SK-N-SH treated with all-trans-retinoic acid at 6 μM for 48 hours (cell line): Measurements from ENCODE around the gene CELF3.

Experiments
- ATAC-seq: fragments of 200-7000 bp; cut with Tn5 transposase; 3 replicates; pipeline ENCODE4 v1.9.1; 2020; ENCODE audit warnings: mild to moderate bottlenecking, moderate library complexity
- ARNTL ChIP-seq: fragments of 450-650 bp; formaldehyde crosslinking; IDR thresholded peaks from 2 replicates; pipeline ENCODE4 v1.5.0; 2020; ENCODE audit warnings: low read depth, mild to moderate bottlenecking, moderate library complexity, borderline replicate concordance
- BACH2 ChIP-seq: fragments of 250-450 bp; sonication (Bioruptor Pico); IDR thresholded peaks from 2 replicates; pipeline ENCODE4 v1.9.0; 2021; ENCODE audit warnings: mild to moderate bottlenecking, borderline replicate concordance
- CREB5 ChIP-seq: fragments of 250-450 bp; sonication (Bioruptor Pico); IDR thresholded peaks from 2 replicates; pipeline ENCODE4 v1.5.1; 2020; ENCODE audit warnings: low read depth, mild to moderate bottlenecking, moderate library complexity
- CSDC2 ChIP-seq: fragments of 250-450 bp; sonication (Bioruptor Pico); IDR thresholded peaks from 2 replicates; pipeline ENCODE4 v1.5.0; 2020; ENCODE audit warnings: mild to moderate bottlenecking, moderate library complexity
- CSRNP3 ChIP-seq: fragments of 250-450 bp; sonication (Bioruptor Pico); IDR thresholded peaks from 2 replicates; pipeline ENCODE4 v1.5.1; 2021; ENCODE audit warnings: mild to moderate bottlenecking, moderate library complexity
- ESRRG ChIP-seq: fragments of 250-450 bp; sonication (Bioruptor Pico); IDR thresholded peaks from 2 replicates; pipeline ENCODE4 v1.6.1; 2021; ENCODE audit warnings: mild to moderate bottlenecking
- GLIS3 ChIP-seq: fragments of 250-450 bp; sonication (Bioruptor Pico); IDR thresholded peaks from 2 replicates; pipeline ENCODE4 v1.5.0; 2020; ENCODE audit warnings: mild to moderate bottlenecking, moderate library complexity
- ISL1 ChIP-seq: fragments of 250-450 bp; sonication (Bioruptor Pico); IDR thresholded peaks from 2 replicates; pipeline ENCODE4 v2.1.2; 2022; ENCODE audit warnings: mild to moderate bottlenecking, moderate library complexity
- OSR1 ChIP-seq: fragments of 250-450 bp; sonication (Bioruptor Pico); IDR thresholded peaks from 2 replicates; pipeline ENCODE4 v1.8.0; 2022; ENCODE audit warnings: moderate library complexity, mild to moderate bottlenecking, inconsistent platforms
- PATZ1 ChIP-seq: fragments of 250-450 bp; sonication (Bioruptor Pico); IDR thresholded peaks from 2 replicates; pipeline ENCODE4 v1.8.0; 2020; ENCODE audit warnings: mild to moderate bottlenecking, moderate library complexity, borderline replicate concordance
- POU6F1 ChIP-seq: fragments of 250-450 bp; sonication (Bioruptor Pico); IDR thresholded peaks from 2 replicates; pipeline ENCODE4 v1.8.0; 2021; ENCODE audit warnings: low read depth, mild to moderate bottlenecking, moderate library complexity, borderline replicate concordance
- SNAI2 ChIP-seq: fragments of 250-450 bp; sonication (Bioruptor Pico); IDR thresholded peaks from 2 replicates; pipeline ENCODE4 v1.5.0; 2020; ENCODE audit warnings: mild to moderate bottlenecking, moderate library complexity
- TCF4 ChIP-seq: fragments of 250-450 bp; sonication (Bioruptor Pico); IDR thresholded peaks from 2 replicates; pipeline ENCODE4 v1.8.0; 2021; ENCODE audit warnings: mild to moderate bottlenecking, moderate library complexity, borderline replicate concordance
- TOX ChIP-seq: fragments of 250-450 bp; sonication (Bioruptor Pico); IDR thresholded peaks from 2 replicates; pipeline ENCODE4 v1.8.0; 2021; ENCODE audit warnings: mild to moderate bottlenecking, moderate library complexity, borderline replicate concordance
- ZC3H10 ChIP-seq: fragments of 250-450 bp; sonication (Bioruptor Pico); IDR thresholded peaks from 2 replicates; pipeline ENCODE4 v1.5.1; 2021; ENCODE audit warnings: mild to moderate bottlenecking, moderate library complexity
- ZFP3 ChIP-seq: fragments of 250-450 bp; sonication (Bioruptor Pico); IDR thresholded peaks from 2 replicates; pipeline ENCODE4 v1.5.0; 2020; ENCODE audit warnings: mild to moderate bottlenecking, moderate library complexity
- ZFP30 ChIP-seq: fragments of 450-650 bp; formaldehyde crosslinking; IDR thresholded peaks from 2 replicates; pipeline ENCODE4 v1.5.0; 2022; ENCODE audit warnings: mild to moderate bottlenecking, moderate library complexity
- ZNF565 ChIP-seq: fragments of 450-650 bp; formaldehyde crosslinking; conservative IDR thresholded peaks from 2 replicates; pipeline ENCODE4 v1.5.0; 2020; ENCODE audit warnings: low read depth, mild to moderate bottlenecking, moderate library complexity
- ZNF70 ChIP-seq: fragments of 450-650 bp; formaldehyde crosslinking; IDR thresholded peaks from 2 replicates; pipeline ENCODE4 v1.5.0; 2020; ENCODE audit warnings: mild to moderate bottlenecking, moderate library complexity
- ZNF8 ChIP-seq: fragments of 450-650 bp; formaldehyde crosslinking; IDR thresholded peaks from 2 replicates; pipeline ENCODE4 v1.5.0; 2020; ENCODE audit warnings: mild to moderate bottlenecking, moderate library complexity
- TF ChIP-seq, protein P1 (sequence below): fragments of 250-450 bp; sonication (Bioruptor Pico); IDR thresholded peaks from 2 replicates; pipeline ENCODE4 v1.5.0; 2020; ENCODE audit warnings: mild to moderate bottlenecking, moderate library complexity

CELF3 gene

GRCh38 chr1:151760597-151761385 is 44.2 kb upstream of the CELF3 start (continued):
- TF ChIP-seq OSR1 (CRISPR knock-in tag) (no peak), TOX (CRISPR knock-in tag) (no peak), CSDC2 (CRISPR knock-in tag) (no peak), ZNF70 (CRISPR knock-in tag) (no peak), SNAI2 (no peak), ARNTL (CRISPR knock-in tag) (no peak), ZNF8 (CRISPR knock-in tag) (no peak), ZFP3 (CRISPR knock-in tag) (no peak), GLIS3 (CRISPR knock-in tag) (no peak), TCF4 (CRISPR knock-in tag) (no peak), BACH2 (CRISPR knock-in tag) (no peak), ESRRG (CRISPR knock-in tag) (no peak)
- TF ChIP-seq, all 23 proteins: peak for 0

DNA sequence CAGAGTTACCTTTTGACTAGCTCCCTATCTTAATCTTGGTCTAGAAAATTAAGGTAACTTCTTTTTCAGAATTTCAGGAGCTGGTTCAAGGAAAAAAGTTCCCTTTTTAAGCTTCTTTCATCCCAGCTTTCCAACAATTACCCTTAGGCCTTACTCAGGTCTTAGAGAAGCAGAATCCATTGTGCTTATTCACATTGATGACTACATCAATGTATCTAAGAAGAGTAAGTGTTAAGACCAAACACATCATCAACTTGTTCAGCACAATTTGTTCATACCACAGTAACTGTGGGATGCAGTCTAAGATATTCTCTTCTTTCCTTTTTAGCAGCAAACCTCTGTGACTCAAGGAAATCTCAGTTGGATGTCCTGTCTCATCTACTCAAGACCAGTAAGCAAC is 42.6 kb upstream of the CELF3 start:
- TF ChIP-seq GLIS3 (CRISPR knock-in tag) (no peak), CREB5 (CRISPR knock-in tag) (no peak), ZFP3 (CRISPR knock-in tag) (no peak), BACH2 (CRISPR knock-in tag) (no peak), ISL1 (no peak), CSRNP3 (CRISPR knock-in tag) (no peak), ESRRG (CRISPR knock-in tag) (no peak), TOX (CRISPR knock-in tag) (no peak), ZNF70 (CRISPR knock-in tag) (no peak)
- TF ChIP-seq, protein P1, sequence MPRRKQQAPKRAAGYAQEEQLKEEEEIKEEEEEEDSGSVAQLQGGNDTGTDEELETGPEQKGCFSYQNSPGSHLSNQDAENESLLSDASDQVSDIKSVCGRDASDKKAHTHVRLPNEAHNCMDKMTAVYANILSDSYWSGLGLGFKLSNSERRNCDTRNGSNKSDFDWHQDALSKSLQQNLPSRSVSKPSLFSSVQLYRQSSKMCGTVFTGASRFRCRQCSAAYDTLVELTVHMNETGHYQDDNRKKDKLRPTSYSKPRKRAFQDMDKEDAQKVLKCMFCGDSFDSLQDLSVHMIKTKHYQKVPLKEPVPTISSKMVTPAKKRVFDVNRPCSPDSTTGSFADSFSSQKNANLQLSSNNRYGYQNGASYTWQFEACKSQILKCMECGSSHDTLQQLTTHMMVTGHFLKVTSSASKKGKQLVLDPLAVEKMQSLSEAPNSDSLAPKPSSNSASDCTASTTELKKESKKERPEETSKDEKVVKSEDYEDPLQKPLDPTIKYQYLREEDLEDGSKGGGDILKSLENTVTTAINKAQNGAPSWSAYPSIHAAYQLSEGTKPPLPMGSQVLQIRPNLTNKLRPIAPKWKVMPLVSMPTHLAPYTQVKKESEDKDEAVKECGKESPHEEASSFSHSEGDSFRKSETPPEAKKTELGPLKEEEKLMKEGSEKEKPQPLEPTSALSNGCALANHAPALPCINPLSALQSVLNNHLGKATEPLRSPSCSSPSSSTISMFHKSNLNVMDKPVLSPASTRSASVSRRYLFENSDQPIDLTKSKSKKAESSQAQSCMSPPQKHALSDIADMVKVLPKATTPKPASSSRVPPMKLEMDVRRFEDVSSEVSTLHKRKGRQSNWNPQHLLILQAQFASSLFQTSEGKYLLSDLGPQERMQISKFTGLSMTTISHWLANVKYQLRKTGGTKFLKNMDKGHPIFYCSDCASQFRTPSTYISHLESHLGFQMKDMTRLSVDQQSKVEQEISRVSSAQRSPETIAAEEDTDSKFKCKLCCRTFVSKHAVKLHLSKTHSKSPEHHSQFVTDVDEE (CRISPR knock-in tag): no peak
- no peak for ATAC-seq

DNA sequence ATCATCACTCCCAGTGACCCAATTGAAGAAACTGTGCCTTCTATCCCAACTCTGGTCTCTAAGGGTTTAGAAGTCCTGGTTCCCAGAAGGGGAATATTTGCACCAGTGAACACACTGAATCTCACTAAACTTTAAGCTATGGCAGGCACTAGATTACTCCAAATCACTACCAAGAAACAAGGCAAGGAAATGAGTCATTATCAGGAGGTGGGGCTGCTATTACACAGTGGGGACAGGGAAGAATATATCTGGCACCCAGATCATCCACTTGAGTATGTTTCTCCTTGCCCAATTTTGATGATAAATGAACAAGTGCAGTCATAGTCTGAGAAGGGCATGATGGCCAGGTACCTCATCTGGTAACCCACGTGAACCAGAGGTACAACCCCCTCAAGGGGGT is 39.7 kb upstream of the CELF3 start:
- ATAC-seq: peak; percentile 79
- TF ChIP-seq ZNF565 (CRISPR knock-in tag): no peak
- no peak for TF ChIP-seq ISL1
- TF ChIP-seq POU6F1 (CRISPR knock-in tag): no peak
- TF ChIP-seq ZNF8 (CRISPR knock-in tag): no peak
- TF ChIP-seq ESRRG (CRISPR knock-in tag): no peak
- TF ChIP-seq SNAI2: no peak
- no peak for TF ChIP-seq ZC3H10 (CRISPR knock-in tag)
- TF ChIP-seq TCF4 (CRISPR knock-in tag): no peak
- TF ChIP-seq ZFP30: no peak
- no peak for TF ChIP-seq GLIS3 (CRISPR knock-in tag)
- TF ChIP-seq ZFP3 (CRISPR knock-in tag): no peak
- no peak for TF ChIP-seq CSDC2 (CRISPR knock-in tag)
- no peak for TF ChIP-seq PATZ1 (CRISPR knock-in tag)
